Dermis blood vessel endothelial cell (primary cell): ENCODE measurements around the gene CDCA4. TPM values are rescaled to one million over a fixed set of nuclear protein-coding genes. Genes with fewer than 3 reads are reported as not detected.
A peak's percentile ranks its signal among the peaks of the same experiment; 100 is the strongest.

ENCODE experiments used
- DNase-seq: peaks from one replicate; pipeline ENCODE4 v3.0.0; 2010
- total RNA-seq: library from RNA; depleted of rRNA; stranded (reverse); fragments of >200 nt; gene quantifications from 2 replicates; pipeline ENCODE4 v1.2.3, GENCODE V29; 2014

CDCA4 gene
- total RNA-seq, 1 donor from 2014 or later: 29.8 TPM

GRCh38 chr14:105012171-105012985 is 8.5 kb downstream of the CDCA4 start:
- peak; percentile 45 for DNase-seq

- DNase-seq: no peak
These were observed 9.4 kb downstream of the CDCA4 start for GRCh38 chr14:105011312-105011990.

- no peak for DNase-seq
These were observed 10.0 kb downstream of the CDCA4 start for GRCh38 chr14:105010891-105011291.

GRCh38 chr14:105010106-105010505 is 10.8 kb downstream of the CDCA4 start:
- no peak for DNase-seq

- DNase-seq: no peak
These were observed 13.2 kb downstream of the CDCA4 start for GRCh38 chr14:105007593-105008264.

GRCh38 chr14:105006831-105007592 is 13.9 kb downstream of the CDCA4 start:
- no peak for DNase-seq

GRCh38 chr14:105005929-105006830 is 14.7 kb downstream of the CDCA4 start:
- DNase-seq: no peak

- no peak for DNase-seq
These were observed 15.5 kb downstream of the CDCA4 start for GRCh38 chr14:105005329-105005928.

GRCh38 chr14:104999361-104999760 is 21.5 kb downstream of the CDCA4 start:
- no peak for DNase-seq

GRCh38 chr14:104998801-104999200 is 22.1 kb downstream of the CDCA4 start:
- DNase-seq: no peak

GRCh38 chr14:104996483-104996882 is 24.4 kb downstream of the CDCA4 start:
- no peak for DNase-seq

GRCh38 chr14:104996032-104996431 is 24.9 kb downstream of the CDCA4 start:
- DNase-seq: no peak

GRCh38 chr14:104994978-104995377 is 25.9 kb downstream of the CDCA4 start:
- DNase-seq: no peak

- DNase-seq: no peak
These were observed 26.9 kb downstream of the CDCA4 start for GRCh38 chr14:104993808-104994591.

GRCh38 chr14:104993306-104993705 is 27.6 kb downstream of the CDCA4 start:
- DNase-seq: no peak

GRCh38 chr14:104992501-104992900 is 28.4 kb downstream of the CDCA4 start:
- no peak for DNase-seq

- DNase-seq: no peak
These were observed 29.0 kb downstream of the CDCA4 start for GRCh38 chr14:104991896-104992230.

- no peak for DNase-seq
These were observed 31.0 kb downstream of the CDCA4 start for GRCh38 chr14:104989951-104990303.

- no peak for DNase-seq
These were observed 31.5 kb downstream of the CDCA4 start for GRCh38 chr14:104989236-104989950.
